ENCODE results near the gene TDP2.
"Not testable (repeated sequence)": the region's sequence is repeated elsewhere in the genome, so short reads cannot be mapped to it uniquely, and the experiment has no call there.

TDP2 gene

DNA sequence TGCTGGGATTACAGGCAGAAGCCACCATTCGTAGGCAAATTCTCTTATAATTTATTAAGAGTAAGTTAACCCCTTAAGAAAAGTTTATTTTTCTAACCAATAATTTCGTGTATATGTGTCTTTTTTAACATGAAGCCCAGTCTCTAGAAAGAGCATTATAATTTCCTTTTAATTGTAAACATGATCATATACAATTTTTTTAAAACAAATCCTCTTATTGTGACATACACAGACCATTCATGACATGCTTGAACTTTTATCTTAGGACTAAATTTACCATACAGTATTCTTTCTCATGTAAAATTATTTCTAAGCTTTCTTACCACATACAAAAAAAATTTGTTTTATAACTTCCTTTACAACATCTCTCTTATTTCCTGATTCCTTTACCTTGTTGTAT lies 6.9 kb upstream of the TDP2 start:
- no peak overlapping the region for H3K9ac ChIP-seq (ENCODE audit: insufficient read length, low read depth)
- no peak overlapping the region for H3K4me3 ChIP-seq (ENCODE audit: insufficient read length, low read depth)
- H3K36me3 ChIP-seq (ENCODE audit: insufficient read depth, insufficient read length, low read length): peaks cover 3% of the 10 kb centered on the region
- no peak for DNase-seq (ENCODE audit: low read depth, low spot score)
- H3K27me3 ChIP-seq (ENCODE audit: insufficient read depth, insufficient read length): no peaks in the 10 kb centered on the region
- no peak for TF ChIP-seq YY1 (IDR thresholded peaks at IDR 0.05; ENCODE audit: insufficient read depth, insufficient read length)
- TF ChIP-seq ZNF274 (IDR thresholded peaks at IDR 0.05; ENCODE audit: low read depth, low read length): no peak
- TF ChIP-seq SUZ12 (IDR thresholded peaks at IDR 0.05; ENCODE audit: extremely low read depth, insufficient read depth, insufficient read length): no peak
- no peaks in the 10 kb centered on the region for H3K4me1 ChIP-seq (ENCODE audit: insufficient read depth, insufficient read length)
- peaks cover 51% of the 10 kb centered on the region for H3K9me3 ChIP-seq (ENCODE audit: insufficient read depth, low read length)

- TF ChIP-seq SUZ12 (IDR thresholded peaks at IDR 0.05; ENCODE audit: extremely low read depth, insufficient read depth, insufficient read length): no peak
- no peak for TF ChIP-seq ZNF274 (IDR thresholded peaks at IDR 0.05; ENCODE audit: low read depth, low read length)
- TF ChIP-seq YY1 (IDR thresholded peaks at IDR 0.05; ENCODE audit: insufficient read depth, insufficient read length): no peak
- no peaks in the 10 kb centered on the region for H3K4me1 ChIP-seq (ENCODE audit: insufficient read depth, insufficient read length)
- peaks cover 3% of the 10 kb centered on the region for H3K36me3 ChIP-seq (ENCODE audit: insufficient read depth, insufficient read length, low read length)
- DNase-seq (ENCODE audit: low read depth, low spot score): no peak
- peaks cover 56% of the 10 kb centered on the region for H3K9me3 ChIP-seq (ENCODE audit: insufficient read depth, low read length)
- H3K4me3 ChIP-seq (ENCODE audit: insufficient read length, low read depth): no peak overlapping the region
- H3K27me3 ChIP-seq (ENCODE audit: insufficient read depth, insufficient read length): no peaks in the 10 kb centered on the region
- no peak overlapping the region for H3K9ac ChIP-seq (ENCODE audit: insufficient read length, low read depth)
Measured at GRCh38 chr6:24672620-24673182, 6.0 kb upstream of the TDP2 start.

DNA sequence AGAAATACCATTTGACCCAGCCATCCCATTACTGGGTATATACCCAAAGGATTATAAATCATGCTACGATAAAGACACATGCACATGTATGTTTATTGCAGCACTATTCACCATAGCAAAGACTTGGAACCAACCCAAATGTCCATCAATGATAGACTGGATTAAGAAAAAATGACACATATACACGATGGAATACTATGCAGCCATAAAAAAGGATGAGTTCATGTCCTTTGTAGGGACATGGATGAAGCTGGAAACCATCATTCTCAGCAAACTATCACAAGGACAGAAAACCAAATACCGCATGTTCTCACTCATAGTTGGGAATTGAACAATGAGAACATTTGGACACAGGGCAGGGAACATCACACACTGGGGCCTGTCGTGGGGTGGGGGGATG lies 4.4 kb upstream of the TDP2 start:
- not testable (repeated sequence) for H3K27me3 ChIP-seq (ENCODE audit: insufficient read depth, insufficient read length); H3K36me3 ChIP-seq (ENCODE audit: insufficient read depth, insufficient read length, low read length); H3K4me1 ChIP-seq (ENCODE audit: insufficient read depth, insufficient read length); H3K9ac ChIP-seq (ENCODE audit: insufficient read length, low read depth); H3K4me3 ChIP-seq (ENCODE audit: insufficient read length, low read depth); DNase-seq (ENCODE audit: low read depth, low spot score)
- peaks cover 56% of the 10 kb centered on the region for H3K9me3 ChIP-seq (ENCODE audit: insufficient read depth, low read length)

DNA sequence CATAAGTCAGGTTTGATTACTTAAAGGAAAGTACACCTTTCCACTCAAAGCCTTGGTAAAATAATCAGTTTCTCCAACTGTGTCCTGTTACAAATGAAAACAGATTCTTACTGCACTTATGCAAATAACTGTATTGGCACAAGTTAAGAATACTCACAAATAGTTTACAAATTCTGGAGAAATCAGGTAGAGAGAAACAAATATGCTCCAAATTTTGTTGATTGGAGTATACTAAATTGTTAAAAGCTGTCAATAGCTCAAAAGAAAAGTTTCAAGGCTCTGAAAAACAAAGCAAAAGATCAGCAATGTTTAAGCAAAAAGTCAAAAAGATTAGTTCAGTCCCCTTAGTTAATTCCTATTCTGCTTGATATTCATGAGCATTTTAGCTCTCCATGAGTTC lies 3.8 kb upstream of the TDP2 start:
- H3K27me3 ChIP-seq (ENCODE audit: insufficient read depth, insufficient read length); H3K9ac ChIP-seq (ENCODE audit: insufficient read length, low read depth); H3K4me3 ChIP-seq (ENCODE audit: insufficient read length, low read depth); H3K4me1 ChIP-seq (ENCODE audit: insufficient read depth, insufficient read length); DNase-seq (ENCODE audit: low read depth, low spot score); H3K36me3 ChIP-seq (ENCODE audit: insufficient read depth, insufficient read length, low read length): not testable (repeated sequence)
- peaks cover 56% of the 10 kb centered on the region for H3K9me3 ChIP-seq (ENCODE audit: insufficient read depth, low read length)

GRCh38 chr6:24668997-24669361 lies 2.3 kb upstream of the TDP2 start:
- peaks cover 50% of the 10 kb centered on the region for H3K9me3 ChIP-seq (ENCODE audit: insufficient read depth, low read length)
- TF ChIP-seq YY1 (IDR thresholded peaks at IDR 0.05; ENCODE audit: insufficient read depth, insufficient read length): no peak
- no peak for TF ChIP-seq SUZ12 (IDR thresholded peaks at IDR 0.05; ENCODE audit: extremely low read depth, insufficient read depth, insufficient read length)
- no peak for TF ChIP-seq ZNF274 (IDR thresholded peaks at IDR 0.05; ENCODE audit: low read depth, low read length)
- H3K9ac ChIP-seq (ENCODE audit: insufficient read length, low read depth): no peak overlapping the region
- H3K27me3 ChIP-seq (ENCODE audit: insufficient read depth, insufficient read length): no peaks in the 10 kb centered on the region
- peaks cover 18% of the 10 kb centered on the region for H3K36me3 ChIP-seq (ENCODE audit: insufficient read depth, insufficient read length, low read length)
- no peak for DNase-seq (ENCODE audit: low read depth, low spot score)
- no peak overlapping the region for H3K4me3 ChIP-seq (ENCODE audit: insufficient read length, low read depth)
- H3K4me1 ChIP-seq (ENCODE audit: insufficient read depth, insufficient read length): no peaks in the 10 kb centered on the region

- H3K9ac ChIP-seq (ENCODE audit: insufficient read length, low read depth); DNase-seq (ENCODE audit: low read depth, low spot score); H3K27me3 ChIP-seq (ENCODE audit: insufficient read depth, insufficient read length); H3K4me1 ChIP-seq (ENCODE audit: insufficient read depth, insufficient read length): not testable (repeated sequence)
- Histone ChIP-seq H3K4me3 (ENCODE audit: insufficient read length, low read depth) (peak overlapping the region; percentile 92), H3K9me3 (ENCODE audit: insufficient read depth, low read length) (peaks cover 44% of the 10 kb centered on the region), H3K36me3 (ENCODE audit: insufficient read depth, insufficient read length, low read length) (peaks cover 24% of the 10 kb centered on the region)
Measured at GRCh38 chr6:24668066-24668996, 1.6 kb upstream of the TDP2 start.

DNA sequence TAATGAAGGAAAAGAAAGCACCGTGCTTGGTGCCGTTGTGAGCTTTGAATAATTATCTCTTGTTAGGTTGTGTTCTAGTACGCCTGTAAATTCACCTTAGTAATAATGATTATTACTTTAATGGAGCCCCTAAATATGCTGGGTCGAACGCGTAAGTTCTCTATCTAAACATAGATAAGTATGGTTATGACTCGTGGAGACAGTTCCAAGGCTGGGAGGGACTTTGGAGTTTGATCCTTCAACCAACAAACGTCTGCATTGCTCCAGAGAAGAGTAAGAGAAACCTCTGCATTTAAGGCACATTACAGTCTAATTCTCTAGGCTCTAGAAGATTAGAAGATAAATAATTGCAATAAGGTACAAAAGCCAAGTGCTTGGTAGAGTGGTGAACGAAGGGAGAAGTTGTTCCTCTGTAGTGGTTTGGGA lies 692 bp upstream of the TDP2 start:
- TF ChIP-seq SUZ12 (IDR thresholded peaks at IDR 0.05; ENCODE audit: extremely low read depth, insufficient read depth, insufficient read length) (no peak), ZNF274 (IDR thresholded peaks at IDR 0.05; ENCODE audit: low read depth, low read length) (no peak), YY1 (IDR thresholded peaks at IDR 0.05; ENCODE audit: insufficient read depth, insufficient read length) (no peak)
- H3K4me1 ChIP-seq (ENCODE audit: insufficient read depth, insufficient read length): no peaks in the 10 kb centered on the region
- H3K4me3 ChIP-seq (ENCODE audit: insufficient read length, low read depth): peak overlapping the region; percentile 92
- peaks cover 35% of the 10 kb centered on the region for H3K9me3 ChIP-seq (ENCODE audit: insufficient read depth, low read length)
- H3K9ac ChIP-seq (ENCODE audit: insufficient read length, low read depth): peak overlapping the region; percentile 85
- peaks cover 34% of the 10 kb centered on the region for H3K36me3 ChIP-seq (ENCODE audit: insufficient read depth, insufficient read length, low read length)
- DNase-seq (ENCODE audit: low read depth, low spot score): no peak
- H3K27me3 ChIP-seq (ENCODE audit: insufficient read depth, insufficient read length): no peaks in the 10 kb centered on the region
